Natural killer cell (primary cell): Measurements from ENCODE around the gene FOLR1. TPM values are rescaled to one million over a fixed set of nuclear protein-coding genes. Genes with fewer than 3 reads are reported as not detected.

Source experiments
- ATAC-seq, 3 donors: fragments of 150-1000 bp in 2 of 3; fragments of 200-7000 bp in 1 of 3; cut with Tn5 transposase; 1 replicate in 1 of 3; 2 replicates in 2 of 3; pipeline ENCODE4 v1.10.0; 2021; ENCODE audit warnings: mild to moderate bottlenecking in 2 of 3, moderate library complexity in 2 of 3
- DNase-seq, 2 donors: peaks; one replicate each; pipeline versions ENCODE4 v3.0.0 to v3.0.0-alpha.2; 2013 to 2021; ENCODE audit warnings: mixed read lengths in 1 of 2
- H3K27ac ChIP-seq: one replicate; pipeline ENCODE4 v1.5.1; 2013; ENCODE audit warnings: mild to moderate bottlenecking, low read length
- H3K27me3 ChIP-seq: one replicate; pipeline ENCODE4 v1.6.1; 2013; ENCODE audit warnings: low read length; ENCODE audit not compliant: control insufficient read depth, insufficient read depth
- H3K36me3 ChIP-seq: one replicate; pipeline ENCODE4 v1.6.1; 2013; ENCODE audit warnings: low read length; ENCODE audit not compliant: control insufficient read depth, insufficient read depth
- H3K4me1 ChIP-seq: one replicate; pipeline ENCODE4 v1.6.1; 2013; ENCODE audit warnings: low read length; ENCODE audit not compliant: control insufficient read depth, insufficient read depth
- H3K4me3 ChIP-seq: one replicate; pipeline ENCODE4 v1.5.1; 2013; ENCODE audit warnings: low read length
- H3K9me3 ChIP-seq: one replicate; pipeline ENCODE4 v1.6.1; 2013; ENCODE audit warnings: low read length; ENCODE audit not compliant: control insufficient read depth, insufficient read depth
- H3K27ac Mint-ChIP-seq, 2 donors: one replicate each; pipeline ENCODE4 v1.8.0; 2022; ENCODE audit warnings: mild to moderate bottlenecking in 2 of 2, mixed read lengths in 2 of 2, moderate library complexity in 1 of 2
- H3K27me3 Mint-ChIP-seq, 2 donors: one replicate each; pipeline ENCODE4 v1.8.0; 2022; ENCODE audit warnings: low read depth in 2 of 2, mixed read lengths in 2 of 2
- H3K36me3 Mint-ChIP-seq: one replicate; pipeline ENCODE4 v1.8.0; 2022; ENCODE audit warnings: mixed read lengths
- H3K4me1 Mint-ChIP-seq, 2 donors: one replicate each; pipeline ENCODE4 v1.8.0; 2022; ENCODE audit warnings: mixed read lengths in 2 of 2
- H3K4me3 Mint-ChIP-seq: one replicate; pipeline ENCODE4 v1.8.0; 2022; ENCODE audit warnings: mild to moderate bottlenecking, moderate library complexity, mixed read lengths
- H3K9me3 Mint-ChIP-seq, 2 donors: one replicate each; pipeline ENCODE4 v1.8.0; 2022; ENCODE audit warnings: mixed read lengths in 2 of 2
- CTCF ChIP-seq: fragments of 200-600 bp; IDR thresholded peaks from one replicate; pipeline ENCODE4 v1.8.0; 2022; ENCODE audit warnings: antibody characterized with exemption
- WGBS: methylation state at CpG from one replicate; pipeline ENCODE4 v1.1.7; 2013; ENCODE audit warnings: missing lambda C conversion rate; ENCODE audit not compliant: insufficient coverage; 5-methylcytosine and 5-hydroxymethylcytosine counted together
- intact Hi-C: fragments of 100-400 bp; cut with micrococcal nuclease; formaldehyde crosslinking; loops from one replicate; pipeline ENCODE4 v1.14.2; 2022
- total RNA-seq, 4 donors: library from RNA; stranded (reverse); fragments of 120-200 nt in 1 of 4; gene quantifications; one replicate each; pipeline versions ENCODE4 v1.2.3 to v1.2.4, GENCODE V29; 2013 to 2022

The FOLR1 gene
- total RNA-seq, 3 donors from 2014 or later (not counting 1 experiment from before 2014, with no cell fraction given), result not detected

- no peak for DNase-seq
- no peak for TF ChIP-seq CTCF
- no peaks in the 10 kb centered on the region for H3K9me3 Mint-ChIP-seq
These were observed 48.0 kb downstream of the FOLR1 start for GRCh38 chr11:72239849-72240460.

GRCh38 chr11:72240461-72241290, 48.7 kb downstream of the FOLR1 start:
- Mint-ChIP-seq H3K4me1 (peaks cover 10 to 43% of the 10 kb centered on the region in 2 donors), H3K27ac (no peak overlapping the region), H3K36me3 (no peaks in the 10 kb centered on the region), H3K27me3 (peaks cover 34 to 42% of the 10 kb centered on the region in 2 donors), H3K4me3 (peak overlapping the region; percentile 81), H3K9me3 (no peaks in the 10 kb centered on the region)
- Histone ChIP-seq H3K27me3 (peaks cover 44% of the 10 kb centered on the region), H3K4me3 (no peak overlapping the region), H3K36me3 (peaks cover 20% of the 10 kb centered on the region), H3K4me1 (peaks cover 30% of the 10 kb centered on the region), H3K9me3 (no peaks in the 10 kb centered on the region), H3K27ac (no peak overlapping the region)
- intact Hi-C loops, result no loop called here
- DNase-seq (peak in 1 of 2 donors; percentile 28), ATAC-seq (no peak)
- WGBS, result 6% methylated on average over 44 of the region's 44 CpGs
- no peak for TF ChIP-seq CTCF

More at GRCh38 chr11:72239849-72240460, 48.0 kb downstream of the FOLR1 start:
- peaks cover 26% of the 10 kb centered on the region for H3K36me3 ChIP-seq
- H3K9me3 ChIP-seq, result no peaks in the 10 kb centered on the region
- Mint-ChIP-seq H3K4me3 (peak overlapping the region; percentile 81), H3K36me3 (no peaks in the 10 kb centered on the region), H3K27ac (no peak overlapping the region), H3K27me3 (peaks cover 34 to 42% of the 10 kb centered on the region in 2 donors), H3K4me1 (peaks cover 10 to 48% of the 10 kb centered on the region in 2 donors)
- ATAC-seq, result peak in 2 of 3 donors; percentile 12 to 44
- no peak overlapping the region for H3K27ac ChIP-seq
- peaks cover 37% of the 10 kb centered on the region for H3K27me3 ChIP-seq
- H3K4me3 ChIP-seq, result no peak overlapping the region
- peaks cover 30% of the 10 kb centered on the region for H3K4me1 ChIP-seq
- 3% methylated on average over 69 of the region's 69 CpGs for WGBS
- intact Hi-C loops, result loop anchor here (2.0 kb wide), 1 partner anchor 15 kb away; the partner anchor contains the start of gene INPPL1

GRCh38 chr11:72241291-72241781, 49.4 kb downstream of the FOLR1 start:
- H3K36me3 ChIP-seq, result peaks cover 14% of the 10 kb centered on the region
- no peak overlapping the region for H3K27ac ChIP-seq
- ATAC-seq (no peak), DNase-seq (no peak)
- H3K27me3 ChIP-seq, result peaks cover 45% of the 10 kb centered on the region
- Mint-ChIP-seq H3K27ac (no peak overlapping the region), H3K9me3 (no peaks in the 10 kb centered on the region), H3K4me1 (peaks cover 10 to 43% of the 10 kb centered on the region in 2 donors), H3K36me3 (no peaks in the 10 kb centered on the region), H3K27me3 (peaks cover 34 to 42% of the 10 kb centered on the region in 2 donors), H3K4me3 (no peak overlapping the region)
- no peaks in the 10 kb centered on the region for H3K9me3 ChIP-seq
- intact Hi-C loops, result no loop called here
- H3K4me3 ChIP-seq, result no peak overlapping the region
- no peak for TF ChIP-seq CTCF
- 21% methylated on average over 20 of the region's 20 CpGs for WGBS
- H3K4me1 ChIP-seq, result peaks cover 30% of the 10 kb centered on the region
